ENCODE measurements around the gene ATP6V1A. TPM values are rescaled to one million over a fixed set of nuclear protein-coding genes. Genes with fewer than 3 reads are reported as not detected.
"Not testable (repeated sequence)": the region's sequence is repeated elsewhere in the genome, so short reads cannot be mapped to it uniquely, and the experiment has no call there.

The ATP6V1A gene
- total RNA-seq, 3 donors from 2014 or later = 58.7 to 82.6 (median 65.7) TPM

DNA sequence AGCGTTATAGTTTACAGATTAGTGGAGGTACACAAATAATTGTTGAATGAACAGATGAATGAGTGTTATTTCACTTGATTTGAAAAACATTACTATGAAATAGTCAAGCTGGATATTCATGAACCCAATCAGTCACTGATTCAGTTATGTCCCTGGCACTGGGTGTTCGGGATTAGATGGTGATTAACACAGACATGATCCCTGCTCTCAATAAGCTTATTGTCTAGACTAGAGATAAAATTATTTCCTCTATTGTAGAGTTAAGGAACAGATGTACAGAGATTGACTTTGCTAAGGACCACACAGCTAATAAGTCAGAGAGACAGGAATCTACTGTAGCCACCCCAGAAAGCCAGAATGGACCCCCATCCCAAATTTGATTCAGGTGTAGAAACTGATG, 92.7 kb downstream of the ATP6V1A start:
- H3K36me3 ChIP-seq (ENCODE audit: low read depth) = no peaks in the 10 kb centered on the region
- intact Hi-C loops (cut with DNase I, micrococcal nuclease) = no loop called here
- H3K4me3 ChIP-seq = no peak overlapping the region
- H3K9me3 ChIP-seq = no peaks in the 10 kb centered on the region
- TF ChIP-seq, protein P1, sequence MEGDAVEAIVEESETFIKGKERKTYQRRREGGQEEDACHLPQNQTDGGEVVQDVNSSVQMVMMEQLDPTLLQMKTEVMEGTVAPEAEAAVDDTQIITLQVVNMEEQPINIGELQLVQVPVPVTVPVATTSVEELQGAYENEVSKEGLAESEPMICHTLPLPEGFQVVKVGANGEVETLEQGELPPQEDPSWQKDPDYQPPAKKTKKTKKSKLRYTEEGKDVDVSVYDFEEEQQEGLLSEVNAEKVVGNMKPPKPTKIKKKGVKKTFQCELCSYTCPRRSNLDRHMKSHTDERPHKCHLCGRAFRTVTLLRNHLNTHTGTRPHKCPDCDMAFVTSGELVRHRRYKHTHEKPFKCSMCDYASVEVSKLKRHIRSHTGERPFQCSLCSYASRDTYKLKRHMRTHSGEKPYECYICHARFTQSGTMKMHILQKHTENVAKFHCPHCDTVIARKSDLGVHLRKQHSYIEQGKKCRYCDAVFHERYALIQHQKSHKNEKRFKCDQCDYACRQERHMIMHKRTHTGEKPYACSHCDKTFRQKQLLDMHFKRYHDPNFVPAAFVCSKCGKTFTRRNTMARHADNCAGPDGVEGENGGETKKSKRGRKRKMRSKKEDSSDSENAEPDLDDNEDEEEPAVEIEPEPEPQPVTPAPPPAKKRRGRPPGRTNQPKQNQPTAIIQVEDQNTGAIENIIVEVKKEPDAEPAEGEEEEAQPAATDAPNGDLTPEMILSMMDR (IDR thresholded peaks at IDR 0.05) = no peak
- DNase-seq (no peak), ATAC-seq (no peak)
- H3K4me1 ChIP-seq (ENCODE audit: low read depth) = peaks cover 7% of the 10 kb centered on the region

DNA sequence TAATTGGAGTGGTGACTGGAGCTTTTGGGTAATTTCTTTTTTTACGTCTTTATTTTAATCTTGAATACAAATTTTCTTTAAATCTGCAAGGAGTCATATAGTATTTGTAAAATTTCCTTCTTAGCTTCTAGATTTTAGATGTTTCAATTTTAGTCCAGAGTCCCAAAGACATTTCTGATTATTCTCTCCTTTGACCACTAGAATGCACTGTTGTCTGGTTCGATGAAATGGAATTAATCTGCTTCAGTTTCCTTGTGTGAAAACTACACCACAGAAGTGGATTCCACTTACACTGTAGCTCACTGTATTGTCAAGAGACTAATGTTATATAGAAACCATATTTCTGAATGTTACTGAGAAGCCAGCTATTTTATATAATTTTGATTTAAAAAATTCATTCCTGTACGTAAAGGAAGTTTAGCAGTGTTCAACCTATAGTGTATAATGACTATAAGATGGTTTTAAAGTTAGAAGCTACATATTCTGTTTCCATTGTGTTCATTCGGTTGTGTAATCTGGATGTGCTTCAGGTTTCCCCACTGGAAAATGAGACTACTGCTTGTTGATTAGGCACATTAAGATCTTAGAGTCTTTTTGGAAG, 97.9 kb downstream of the ATP6V1A start:
- intact Hi-C loops (cut with DNase I, micrococcal nuclease) = loop anchor here in 1 of 2 donors (5.0 kb wide), 1 partner anchor 68 kb away; no protein-coding TSS in a partner anchor
- no peak overlapping the region for H3K4me3 ChIP-seq
- DNase-seq = no peak
- no peaks in the 10 kb centered on the region for H3K36me3 ChIP-seq (ENCODE audit: low read depth)
- H3K9me3 ChIP-seq = no peaks in the 10 kb centered on the region
- TF ChIP-seq, protein P1 (IDR thresholded peaks at IDR 0.05) = peak; percentile 16
- ATAC-seq = peak; percentile 74
- H3K4me1 ChIP-seq (ENCODE audit: low read depth) = peaks cover 8% of the 10 kb centered on the region

DNA sequence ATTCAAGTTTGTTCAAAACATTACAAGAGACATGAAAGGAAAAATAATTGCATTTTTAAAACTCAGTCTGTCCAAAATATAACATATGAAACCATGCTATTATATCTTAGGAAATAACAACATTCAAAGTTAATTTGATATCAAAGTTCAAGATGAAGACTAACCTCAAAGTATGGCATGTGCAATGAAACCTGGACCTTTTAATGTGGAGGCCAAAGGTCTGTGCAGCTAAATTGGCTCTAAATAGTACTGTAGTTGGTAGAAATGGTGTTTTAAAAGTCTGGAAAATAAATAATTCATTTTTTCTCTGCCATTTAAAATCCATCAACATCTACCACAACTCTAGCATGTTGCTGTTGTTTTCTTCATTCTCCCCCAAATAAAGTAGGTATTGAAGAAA, 100.4 kb downstream of the ATP6V1A start:
- intact Hi-C loops (cut with DNase I, micrococcal nuclease) = no loop called here
- peaks cover 8% of the 10 kb centered on the region for H3K4me1 ChIP-seq (ENCODE audit: low read depth)
- no peaks in the 10 kb centered on the region for H3K36me3 ChIP-seq (ENCODE audit: low read depth)
- H3K9me3 ChIP-seq = no peaks in the 10 kb centered on the region
- ATAC-seq (peak; percentile 83), DNase-seq (peak in 1 of 3 donors; percentile 30)
- H3K4me3 ChIP-seq = no peak overlapping the region
- TF ChIP-seq, protein P1 (IDR thresholded peaks at IDR 0.05) = no peak

DNA sequence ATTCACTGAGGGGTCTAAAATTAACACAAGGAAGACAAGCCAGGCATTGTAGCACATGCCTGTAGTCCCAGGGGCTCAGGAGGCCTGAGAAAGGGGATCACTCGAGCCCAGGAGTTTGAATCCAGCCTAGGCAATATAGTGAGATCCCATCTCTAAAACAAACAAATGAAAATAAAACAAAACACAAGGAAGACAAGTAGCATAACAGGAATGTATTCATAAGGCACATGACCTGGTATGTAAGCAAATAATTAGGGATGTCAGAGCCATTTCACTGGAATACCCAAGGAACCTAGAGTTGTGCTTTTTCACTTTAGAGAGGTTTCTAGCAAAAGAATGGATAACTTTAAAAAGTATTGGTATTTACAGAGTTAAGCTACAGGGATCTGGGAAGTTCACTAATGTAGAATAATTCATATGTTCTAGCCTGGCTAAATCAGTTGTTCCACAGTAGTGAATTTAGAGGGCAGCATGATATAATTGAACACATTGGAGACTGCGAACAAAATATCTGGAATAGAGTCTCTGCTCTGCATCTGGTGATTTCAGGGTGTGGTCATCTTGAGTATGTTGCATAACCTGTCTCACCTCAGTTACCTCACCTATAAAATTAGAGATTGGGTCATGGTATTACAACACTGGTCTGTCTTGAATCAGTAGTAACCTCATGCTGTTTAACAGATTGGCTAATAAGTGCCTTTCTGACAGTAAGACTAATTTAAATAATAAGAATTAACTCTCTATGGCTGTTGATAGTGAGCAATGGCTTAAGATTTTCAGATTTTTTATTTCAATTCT, 101.0 kb downstream of the ATP6V1A start:
- ATAC-seq = peak; percentile 95
- no peaks in the 10 kb centered on the region for H3K9me3 ChIP-seq
- peaks cover 8% of the 10 kb centered on the region for H3K4me1 ChIP-seq (ENCODE audit: low read depth)
- no peaks in the 10 kb centered on the region for H3K36me3 ChIP-seq (ENCODE audit: low read depth)
- intact Hi-C loops (cut with DNase I, micrococcal nuclease) = no loop called here
- DNase-seq = peak in 1 of 3 donors; percentile 28
- TF ChIP-seq, protein P1 (IDR thresholded peaks at IDR 0.05) = no peak
- H3K4me3 ChIP-seq = no peak overlapping the region

DNA sequence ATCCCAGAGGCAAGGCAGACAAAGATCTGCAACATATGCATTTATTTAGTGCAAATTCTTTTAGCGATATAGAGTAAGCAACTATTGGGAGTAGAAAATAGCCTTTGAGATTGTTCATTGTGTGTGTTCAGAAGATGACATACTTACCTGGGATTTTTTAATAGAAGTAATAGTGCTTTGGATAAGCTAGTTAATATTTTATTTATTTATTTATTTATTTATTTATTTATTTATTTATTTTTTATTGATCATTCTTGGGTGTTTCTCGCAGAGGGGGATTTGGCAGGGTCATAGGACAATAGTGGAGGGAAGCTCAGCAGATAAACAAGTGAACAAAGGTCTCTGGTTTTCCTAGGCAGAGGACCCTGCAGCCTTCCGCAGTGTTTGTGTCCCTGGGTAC, 102.2 kb downstream of the ATP6V1A start:
- H3K4me3 ChIP-seq; intact Hi-C loops (cut with DNase I, micrococcal nuclease); H3K9me3 ChIP-seq; H3K4me1 ChIP-seq (ENCODE audit: low read depth); ATAC-seq; H3K36me3 ChIP-seq (ENCODE audit: low read depth); DNase-seq: not testable (repeated sequence)

DNA sequence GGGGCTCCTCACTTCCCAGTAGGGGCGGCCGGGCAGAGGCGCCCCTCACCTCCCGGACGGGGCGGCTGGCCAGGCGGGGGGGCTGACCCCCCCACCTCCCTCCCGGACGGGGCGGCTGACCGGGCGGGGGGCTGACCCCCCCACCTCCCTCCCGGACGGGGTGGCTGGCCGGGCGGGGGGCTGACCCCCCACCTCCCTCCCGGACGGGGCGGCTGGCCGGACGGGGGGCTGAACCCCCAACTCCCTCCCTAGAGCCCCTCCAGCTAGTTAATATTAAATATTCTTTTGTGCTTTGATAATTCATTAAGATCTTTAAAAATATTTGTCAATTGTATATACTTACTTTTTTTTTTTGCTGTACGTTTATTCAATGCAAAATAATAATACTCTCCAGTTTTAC, 103.0 kb downstream of the ATP6V1A start:
- H3K9me3 ChIP-seq; H3K4me3 ChIP-seq; DNase-seq; intact Hi-C loops (cut with DNase I, micrococcal nuclease); H3K4me1 ChIP-seq (ENCODE audit: low read depth); ATAC-seq; H3K36me3 ChIP-seq (ENCODE audit: low read depth): not testable (repeated sequence)

DNA sequence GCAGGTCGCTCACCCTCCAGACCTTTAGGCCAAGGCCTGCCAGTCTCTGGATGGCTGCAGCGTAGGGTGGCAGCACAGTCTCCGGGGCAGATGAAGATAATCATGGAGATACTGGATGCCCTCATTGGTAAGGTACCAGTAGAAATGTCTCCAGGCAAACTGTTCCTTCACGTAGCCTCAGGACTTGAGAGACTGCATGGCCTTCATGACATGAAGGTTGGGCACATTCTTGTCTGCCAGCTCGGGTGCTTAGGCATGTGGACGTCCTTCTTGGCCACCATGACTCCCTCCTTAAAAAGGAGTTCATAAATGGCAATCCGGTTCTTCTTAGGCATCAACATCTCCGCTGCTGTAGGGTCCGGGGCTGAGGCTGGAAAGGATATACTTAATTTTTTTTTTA, 103.6 kb downstream of the ATP6V1A start:
- intact Hi-C loops (cut with DNase I, micrococcal nuclease); DNase-seq; H3K4me3 ChIP-seq; H3K9me3 ChIP-seq; H3K4me1 ChIP-seq (ENCODE audit: low read depth); H3K36me3 ChIP-seq (ENCODE audit: low read depth); ATAC-seq: not testable (repeated sequence)

Measured in mucosa of descending colon (tissue), 3 donors.